ENCODE measurements around the gene SSNA1. TPM values are rescaled to one million over a fixed set of nuclear protein-coding genes. Genes with fewer than 3 reads are reported as not detected.

SSNA1 gene
- total RNA-seq, 4 donors from 2014 or later, result 37.3 to 73.9 (median 53.5) TPM

DNA sequence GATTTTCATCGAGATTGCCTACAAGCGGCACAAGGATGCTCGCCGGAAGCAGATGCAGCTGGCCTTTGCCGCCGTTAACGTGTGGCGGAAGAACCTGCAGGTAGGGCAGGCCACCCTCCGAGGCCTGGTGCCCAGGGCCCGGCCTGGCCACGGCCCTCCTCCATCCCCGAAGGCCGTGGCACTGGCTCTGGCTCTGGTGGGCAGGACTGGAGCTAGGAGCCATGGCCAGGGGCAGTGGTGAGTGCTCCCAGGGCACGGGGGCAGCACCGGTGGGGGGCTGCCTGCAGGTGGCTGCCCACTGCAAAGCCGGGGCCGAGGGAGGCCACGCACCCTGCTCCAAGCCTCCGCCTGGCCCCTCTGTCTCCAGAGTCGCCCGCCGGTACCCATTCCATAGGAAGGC, 24.7 kb upstream of the SSNA1 start:
- H3K4me1 ChIP-seq, result peaks cover 0 to 50% (median 20%) of the 10 kb centered on the region in 4 donors
- no peaks in the 10 kb centered on the region for H3K9me3 ChIP-seq
- peaks cover 6 to 99% of the 10 kb centered on the region in 2 donors for H3K27me3 ChIP-seq
- H3K36me3 ChIP-seq, result no peaks in the 10 kb centered on the region
- TF ChIP-seq POLR2A (IDR thresholded peaks at IDR 0.05), result no peak
- TF ChIP-seq, protein P1, sequence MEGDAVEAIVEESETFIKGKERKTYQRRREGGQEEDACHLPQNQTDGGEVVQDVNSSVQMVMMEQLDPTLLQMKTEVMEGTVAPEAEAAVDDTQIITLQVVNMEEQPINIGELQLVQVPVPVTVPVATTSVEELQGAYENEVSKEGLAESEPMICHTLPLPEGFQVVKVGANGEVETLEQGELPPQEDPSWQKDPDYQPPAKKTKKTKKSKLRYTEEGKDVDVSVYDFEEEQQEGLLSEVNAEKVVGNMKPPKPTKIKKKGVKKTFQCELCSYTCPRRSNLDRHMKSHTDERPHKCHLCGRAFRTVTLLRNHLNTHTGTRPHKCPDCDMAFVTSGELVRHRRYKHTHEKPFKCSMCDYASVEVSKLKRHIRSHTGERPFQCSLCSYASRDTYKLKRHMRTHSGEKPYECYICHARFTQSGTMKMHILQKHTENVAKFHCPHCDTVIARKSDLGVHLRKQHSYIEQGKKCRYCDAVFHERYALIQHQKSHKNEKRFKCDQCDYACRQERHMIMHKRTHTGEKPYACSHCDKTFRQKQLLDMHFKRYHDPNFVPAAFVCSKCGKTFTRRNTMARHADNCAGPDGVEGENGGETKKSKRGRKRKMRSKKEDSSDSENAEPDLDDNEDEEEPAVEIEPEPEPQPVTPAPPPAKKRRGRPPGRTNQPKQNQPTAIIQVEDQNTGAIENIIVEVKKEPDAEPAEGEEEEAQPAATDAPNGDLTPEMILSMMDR (IDR thresholded peaks at IDR 0.05), result no peak
- no peak for TF ChIP-seq EP300 (IDR thresholded peaks at IDR 0.05)
- 77 to 85% methylated on average over 15 to 17 of the region's 22 CpGs for WGBS, 2 donors
- no peak for DNase-seq (ENCODE audit: low spot score in 2 of 2)
- H3K27ac ChIP-seq, result no peak overlapping the region
- H3K4me3 ChIP-seq, result no peak overlapping the region

DNA sequence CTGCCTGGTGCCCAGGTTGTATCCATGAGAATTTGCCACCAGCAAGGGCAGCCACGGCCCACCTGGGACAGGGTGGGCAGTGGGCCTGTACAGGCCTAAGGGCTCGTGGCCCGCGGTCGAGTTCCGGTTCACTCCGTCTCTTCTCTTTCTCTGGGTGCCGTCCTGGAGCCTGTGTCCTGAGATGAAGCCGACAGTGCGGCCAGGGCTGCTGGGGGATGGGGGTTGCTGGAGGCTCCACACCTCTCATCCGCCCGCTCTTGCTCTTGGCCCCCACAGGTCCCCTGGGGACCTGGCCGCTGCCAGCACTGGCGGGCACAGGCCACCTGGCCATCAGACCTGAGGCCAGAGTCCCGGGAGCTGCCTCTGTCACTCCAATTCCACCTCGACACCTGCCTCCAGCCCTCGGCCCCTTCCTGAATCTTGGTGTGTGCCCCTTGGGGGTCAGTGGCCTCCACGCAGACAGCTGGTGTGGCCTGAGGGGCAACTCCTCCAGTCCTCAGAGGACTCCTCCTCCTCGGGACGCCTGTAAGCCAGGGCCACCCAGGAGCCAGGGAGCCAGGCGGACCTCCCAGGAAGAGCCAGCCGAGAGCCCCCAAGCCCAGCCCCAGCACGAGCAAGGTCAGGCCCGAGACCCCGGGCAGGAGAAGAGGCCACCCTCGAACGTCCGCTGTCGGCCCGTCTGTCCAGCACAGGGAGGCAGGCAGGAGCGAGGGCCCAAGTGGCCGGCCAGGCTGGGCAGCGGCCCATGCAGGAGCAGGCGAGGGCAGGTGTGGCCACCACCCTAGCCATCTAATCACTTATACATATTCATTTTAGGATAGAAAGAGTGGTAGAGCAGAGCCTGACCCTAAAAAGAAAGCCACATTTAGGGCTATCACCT, 23.9 kb upstream of the SSNA1 start:
- H3K9me3 ChIP-seq, result no peaks in the 10 kb centered on the region
- H3K36me3 ChIP-seq, result no peaks in the 10 kb centered on the region
- 58 to 69% methylated on average over 21 to 32 of the region's 34 CpGs for WGBS, 2 donors
- no peak overlapping the region for H3K27ac ChIP-seq
- no peak overlapping the region for H3K4me3 ChIP-seq
- TF ChIP-seq EP300 (IDR thresholded peaks at IDR 0.05) (no peak), POLR2A (IDR thresholded peaks at IDR 0.05) (no peak)
- TF ChIP-seq, protein P1 (IDR thresholded peaks at IDR 0.05), result no peak
- peaks cover 7 to 91% of the 10 kb centered on the region in 2 donors for H3K27me3 ChIP-seq
- DNase-seq (ENCODE audit: low spot score in 2 of 2), result no peak
- H3K4me1 ChIP-seq, result peaks cover 0 to 58% (median 24%) of the 10 kb centered on the region in 4 donors

DNA sequence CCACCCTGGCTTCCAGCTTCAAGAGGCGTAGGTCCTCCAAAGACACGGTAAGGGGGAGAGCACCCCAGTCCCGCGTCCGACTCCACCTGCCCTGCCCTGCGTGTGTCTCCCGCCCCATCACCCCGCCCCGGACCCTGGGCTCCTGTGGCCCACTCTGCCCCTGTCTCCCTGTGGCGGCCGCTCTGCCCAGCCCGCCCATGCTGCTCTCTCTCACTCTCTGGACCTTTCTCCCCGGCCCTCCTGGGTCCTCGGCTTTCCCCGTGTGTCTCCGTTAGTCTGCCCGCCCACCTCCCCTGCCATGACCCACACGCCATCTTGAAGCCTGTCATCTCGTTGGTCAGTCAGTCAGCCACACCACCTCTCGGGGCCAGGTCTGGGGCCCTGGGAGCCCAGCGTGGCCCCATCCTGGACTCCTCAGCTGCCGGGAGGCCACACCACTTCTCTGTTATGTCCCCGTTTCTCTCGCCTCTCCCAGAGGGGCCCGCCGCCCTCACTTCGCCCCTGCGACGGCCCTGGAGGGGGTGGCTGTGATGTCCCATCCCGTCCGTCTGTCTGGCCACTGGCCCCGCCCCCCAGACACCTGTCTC, 23.1 kb upstream of the SSNA1 start:
- TF ChIP-seq EP300 (IDR thresholded peaks at IDR 0.05) (no peak), POLR2A (IDR thresholded peaks at IDR 0.05) (no peak)
- TF ChIP-seq, protein P1 (IDR thresholded peaks at IDR 0.05), result no peak
- Histone ChIP-seq H3K4me3 (no peak overlapping the region), H3K27ac (no peak overlapping the region), H3K9me3 (no peaks in the 10 kb centered on the region), H3K36me3 (no peaks in the 10 kb centered on the region), H3K4me1 (peaks cover 0 to 63% (median 25%) of the 10 kb centered on the region in 4 donors), H3K27me3 (peaks cover 10 to 91% of the 10 kb centered on the region in 2 donors)
- DNase-seq (ENCODE audit: low spot score in 2 of 2), result no peak
- WGBS, 2 donors, result 81% methylated on average over 32 of the region's 32 CpGs

DNA sequence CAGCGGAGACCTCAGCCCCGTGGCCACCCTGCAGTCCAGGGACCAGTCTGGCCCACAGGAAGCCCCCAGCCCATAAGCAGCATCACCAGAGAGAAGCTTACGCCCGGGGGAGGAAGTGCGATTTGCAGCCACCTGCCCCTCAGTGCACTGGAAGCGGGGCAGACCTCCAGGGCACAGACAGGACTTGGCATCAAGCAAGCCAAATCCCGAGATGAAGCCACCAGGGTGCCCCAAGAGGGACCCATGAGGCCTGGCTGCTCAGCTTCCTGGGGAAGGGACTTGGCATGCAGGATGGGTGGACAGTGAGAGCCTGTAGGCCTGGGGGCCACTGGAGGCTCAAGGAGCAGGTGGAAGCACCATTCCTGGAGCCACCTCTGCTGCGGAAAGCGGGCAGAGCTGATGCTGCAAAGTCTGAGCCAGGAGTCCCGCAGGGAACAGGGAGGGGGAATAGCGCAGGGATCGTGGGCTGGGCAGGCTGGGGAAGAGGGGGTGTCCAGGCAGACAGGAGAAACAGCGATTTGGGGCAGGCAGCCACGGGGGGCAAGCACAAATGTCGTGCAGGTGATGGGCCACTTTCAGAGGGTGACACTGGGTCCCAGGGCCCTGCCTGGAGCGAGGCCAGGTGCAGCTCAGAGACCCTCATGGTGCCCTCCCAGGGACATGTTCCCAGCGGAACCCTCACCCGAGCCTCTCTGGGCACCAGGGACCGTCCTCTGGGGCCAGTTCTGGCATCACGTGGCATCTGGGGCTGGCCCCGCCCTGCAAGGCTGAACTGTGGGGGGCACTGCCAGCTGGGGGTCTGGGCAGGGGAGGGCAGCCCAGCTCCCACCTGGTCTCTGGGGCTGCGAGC, 21.9 kb upstream of the SSNA1 start:
- Histone ChIP-seq H3K36me3 (no peaks in the 10 kb centered on the region), H3K9me3 (no peaks in the 10 kb centered on the region), H3K27me3 (peaks cover 10 to 91% of the 10 kb centered on the region in 2 donors), H3K4me1 (peaks cover 0 to 56% (median 25%) of the 10 kb centered on the region in 4 donors), H3K4me3 (no peak overlapping the region), H3K27ac (no peak overlapping the region)
- DNase-seq (ENCODE audit: low spot score in 2 of 2), result no peak
- TF ChIP-seq EP300 (IDR thresholded peaks at IDR 0.05), result no peak
- no peak for TF ChIP-seq POLR2A (IDR thresholded peaks at IDR 0.05)
- TF ChIP-seq, protein P1 (IDR thresholded peaks at IDR 0.05), result no peak
- WGBS, 2 donors, result 69 to 75% methylated on average over 17 to 21 of the region's 22 CpGs

Measured in tibial nerve (tissue), 4 donors.